ENCODE results near the gene SLC26A11. TPM values are rescaled to one million over a fixed set of nuclear protein-coding genes. Genes with fewer than 3 reads are reported as not detected.
A peak's percentile ranks its signal among the peaks of the same experiment; 100 is the strongest.
"Not testable (repeated sequence)": the region's sequence is repeated elsewhere in the genome, so short reads cannot be mapped to it uniquely, and the experiment has no call there.

The SLC26A11 gene
- total RNA-seq, 1 donor from 2014 or later: 9.2 TPM

DNA sequence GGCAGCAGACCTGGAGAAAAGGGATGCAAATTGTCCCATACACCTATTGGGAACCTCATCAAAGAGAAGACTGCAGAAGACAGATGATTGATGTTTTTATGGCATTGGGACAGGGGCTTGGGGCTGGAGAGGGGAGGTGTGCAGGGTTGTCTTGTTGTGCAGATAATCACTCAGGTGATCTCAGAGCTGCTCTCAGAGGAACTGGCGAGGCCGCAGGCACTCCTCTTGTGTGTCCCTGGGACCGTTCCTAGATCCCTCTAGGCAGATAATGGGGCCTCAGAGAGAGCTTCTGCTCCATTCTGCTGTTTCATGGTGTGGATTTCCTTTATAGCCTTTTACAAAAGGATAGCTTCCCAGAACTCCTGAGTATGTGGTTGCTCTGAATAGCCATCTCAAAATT, 42.1 kb downstream of the SLC26A11 start:
- DNase-seq: no peak

DNA sequence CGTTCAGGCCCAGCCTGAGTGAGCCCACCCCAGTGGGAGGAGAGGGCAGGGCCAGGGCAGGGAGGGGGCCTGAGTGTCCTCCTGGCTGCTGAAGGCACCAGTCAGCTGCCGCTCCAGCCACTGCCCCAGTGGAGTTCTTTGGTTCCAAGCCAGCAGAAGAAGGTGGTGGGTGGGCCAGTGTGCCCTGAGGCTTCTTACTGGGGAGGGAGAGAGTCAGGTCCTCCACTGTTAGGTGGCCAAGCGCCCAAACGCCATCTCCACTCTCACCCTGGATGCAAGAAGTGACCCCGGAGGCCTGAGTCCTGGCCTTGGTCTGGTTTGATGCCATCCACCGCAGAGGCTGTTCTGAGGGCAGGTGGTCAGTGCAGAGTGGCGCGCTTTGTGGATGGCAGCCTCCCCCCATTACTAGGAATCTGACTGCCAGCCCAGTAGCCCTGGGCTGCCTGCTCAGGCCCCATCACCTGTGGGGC, 42.6 kb downstream of the SLC26A11 start:
- DNase-seq: no peak

DNA sequence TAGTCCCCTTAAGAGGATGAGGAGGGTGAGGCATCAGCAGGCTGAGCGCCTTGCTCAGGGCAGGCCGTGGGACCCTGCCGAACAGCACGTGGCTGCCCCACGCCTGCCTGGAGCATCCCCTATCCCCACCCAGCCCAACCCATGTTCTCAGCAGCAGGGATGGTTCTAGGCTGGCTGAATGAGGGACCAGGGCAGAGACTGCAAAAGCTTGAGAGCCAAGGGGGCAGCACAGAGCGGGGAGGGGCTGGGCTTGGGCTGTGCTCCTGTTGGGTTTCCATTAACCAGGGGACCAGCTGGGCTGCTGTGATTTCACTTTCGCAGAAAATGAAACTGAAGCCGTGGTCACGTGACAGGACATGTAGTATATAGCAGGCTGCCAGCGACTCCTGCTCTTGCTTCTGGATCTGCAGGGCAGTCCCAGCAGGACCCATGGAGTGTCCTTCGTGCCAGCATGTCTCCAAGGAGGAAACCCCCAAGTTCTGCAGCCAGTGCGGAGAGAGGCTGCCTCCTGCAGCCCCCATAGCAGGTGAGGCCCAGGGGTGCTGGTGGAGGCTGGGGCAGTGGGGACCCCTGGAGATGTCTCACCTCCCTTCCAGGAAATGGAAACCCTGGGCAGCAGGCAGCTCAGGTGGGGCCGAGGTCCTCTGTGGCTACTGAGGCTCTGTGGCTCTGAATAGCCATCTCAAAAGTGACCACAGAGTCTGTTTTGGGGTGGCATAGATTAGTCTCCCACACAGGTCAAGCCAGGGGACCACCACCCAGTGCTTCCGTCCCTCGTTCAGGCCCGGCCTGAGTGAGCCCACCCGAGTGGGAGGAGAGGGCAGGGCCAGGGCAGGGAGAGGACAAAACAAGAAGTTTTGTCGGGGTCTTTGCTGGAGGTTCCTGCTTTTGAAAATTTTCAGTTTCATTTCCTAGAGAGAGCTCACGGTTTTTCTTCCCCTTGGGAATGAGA, 43.3 kb downstream of the SLC26A11 start:
- peak; percentile 94 for DNase-seq

DNA sequence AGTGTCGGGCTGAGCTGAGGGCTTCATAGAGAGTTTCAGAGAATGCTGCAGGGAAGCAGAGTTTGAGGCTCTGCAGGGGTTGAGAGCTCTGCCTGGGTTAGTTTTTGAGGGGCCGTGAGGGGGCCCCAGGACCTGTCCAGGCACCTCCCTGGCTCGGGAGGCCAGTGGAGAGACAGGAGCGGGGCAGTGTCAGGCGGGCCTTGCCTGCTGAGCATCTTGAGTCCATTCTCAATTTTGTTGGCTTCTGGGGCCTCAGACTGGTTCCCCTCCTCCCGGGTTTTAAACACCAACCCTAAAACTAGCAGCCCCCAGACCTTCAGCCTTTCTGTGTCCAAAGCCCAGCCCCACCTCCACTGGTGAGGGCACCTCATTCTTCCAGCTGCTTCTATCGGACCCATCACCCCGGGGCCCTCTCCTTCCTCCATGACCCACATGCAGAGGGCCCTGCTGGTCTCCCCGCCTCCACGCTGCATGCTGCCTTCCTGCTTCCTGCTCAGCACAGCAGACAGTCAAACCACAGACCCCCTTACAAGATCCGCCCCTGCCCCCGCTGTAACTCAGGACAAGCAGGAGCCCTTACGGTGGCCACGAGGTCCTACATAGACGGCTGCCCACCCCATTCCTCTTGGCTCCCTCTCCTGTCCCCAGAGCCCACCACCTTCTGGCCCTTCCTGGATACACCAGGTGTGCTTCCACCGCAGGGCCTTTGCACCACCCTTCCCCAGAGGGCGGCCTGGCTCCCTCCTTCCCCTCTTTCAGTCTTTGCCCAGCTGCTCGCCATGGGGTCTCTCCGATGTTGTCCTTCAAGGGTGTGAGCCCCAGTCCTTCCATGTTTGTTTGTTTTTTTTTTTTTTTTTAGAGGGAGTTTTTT, 44.2 kb downstream of the SLC26A11 start:
- DNase-seq: no peak

DNA sequence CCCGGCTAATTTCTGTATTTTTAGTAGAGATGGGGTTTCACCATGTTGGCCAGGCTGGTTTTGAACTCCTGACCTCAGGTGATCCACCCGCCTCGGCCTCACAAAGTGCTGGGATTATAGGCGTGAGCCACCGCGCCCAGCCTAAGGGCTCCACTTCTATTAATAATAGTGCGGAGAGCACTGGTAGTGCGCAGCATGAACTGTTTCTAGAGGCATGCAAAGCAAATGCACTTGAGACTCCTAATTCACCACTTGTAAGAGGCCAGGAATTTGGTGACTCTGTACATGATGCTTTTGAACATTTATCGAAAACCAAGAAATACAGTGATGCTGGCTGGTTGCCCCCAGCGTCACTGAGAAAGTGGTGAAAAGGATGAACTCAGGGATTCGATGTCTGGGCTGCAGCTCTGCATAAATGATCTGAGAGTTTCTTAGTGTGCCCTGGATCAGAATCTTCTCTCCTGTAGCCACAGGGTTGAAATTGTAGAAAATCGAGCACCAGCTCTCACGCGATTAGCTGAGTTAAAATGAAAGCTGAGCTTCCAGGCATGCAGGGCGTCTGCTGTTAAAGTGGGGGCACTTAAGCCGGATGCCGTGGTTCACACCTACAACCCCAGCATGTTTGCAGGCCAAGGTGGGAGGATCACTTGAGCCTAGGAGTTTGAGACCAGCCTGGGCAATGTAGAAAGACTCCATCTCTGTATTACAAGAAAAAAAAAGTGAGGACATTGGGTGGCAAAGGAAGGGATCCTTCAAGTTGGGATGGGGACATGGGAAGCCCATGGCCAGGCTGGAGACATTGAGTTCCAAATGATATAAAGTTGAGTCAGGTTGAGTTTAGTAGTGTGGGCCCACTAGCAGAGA, 45.2 kb downstream of the SLC26A11 start:
- no peak for DNase-seq

DNA sequence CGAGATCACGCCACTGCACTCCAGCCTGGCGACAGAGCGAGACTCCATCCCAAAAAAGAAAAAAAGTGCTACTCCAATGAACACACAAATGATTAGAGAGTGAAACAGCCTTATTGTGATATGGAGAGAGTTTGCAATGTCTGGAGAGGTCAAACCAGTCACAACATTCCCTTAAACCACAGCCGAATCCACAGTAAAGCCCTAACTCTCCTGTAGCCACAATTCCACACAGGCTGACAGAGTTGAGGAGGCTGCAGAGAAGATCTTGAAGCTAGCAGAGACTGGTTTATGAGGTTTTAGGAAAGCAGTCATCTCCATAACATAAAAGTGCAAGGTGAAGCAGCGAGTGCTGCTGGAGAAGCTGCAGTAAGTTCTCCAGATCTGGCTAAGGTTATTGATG, 47.2 kb downstream of the SLC26A11 start:
- no peak for DNase-seq

DNA sequence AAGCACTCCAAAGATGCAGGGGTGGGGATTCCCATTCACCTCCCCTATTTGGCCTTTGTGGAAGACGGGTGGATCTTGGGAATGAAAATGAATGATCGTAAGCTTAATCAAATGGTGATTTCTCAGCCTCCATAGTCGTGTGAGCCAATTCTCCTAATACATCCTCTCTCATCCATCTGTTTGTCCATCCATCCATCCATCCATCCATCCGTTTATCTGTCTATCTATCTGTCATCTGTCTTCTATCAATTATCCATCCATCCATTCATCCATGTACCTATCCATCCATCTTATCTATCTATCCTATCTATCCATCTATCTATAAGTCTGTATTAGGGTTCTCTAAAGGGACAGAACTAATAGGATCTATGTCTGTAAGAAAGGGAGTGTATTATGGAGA, 48.2 kb downstream of the SLC26A11 start:
- DNase-seq: no peak

DNA sequence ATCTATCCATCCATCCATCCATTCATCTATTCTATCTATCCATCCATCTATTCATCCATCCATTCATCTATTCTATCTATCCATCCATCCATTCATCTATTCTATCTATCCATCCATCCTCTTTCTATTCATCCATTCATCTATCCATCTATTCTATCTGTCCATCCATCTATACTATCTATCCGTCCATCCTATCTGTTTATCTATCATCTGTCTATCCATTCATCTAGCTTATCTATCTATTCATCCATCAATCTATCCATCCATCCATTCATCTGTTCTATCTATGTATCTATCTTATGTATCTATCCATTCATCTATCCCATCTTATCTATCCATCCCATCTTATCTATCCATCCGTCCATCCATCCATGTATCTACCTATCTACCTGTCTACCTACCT, 49.2 kb downstream of the SLC26A11 start:
- DNase-seq: no peak

DNA sequence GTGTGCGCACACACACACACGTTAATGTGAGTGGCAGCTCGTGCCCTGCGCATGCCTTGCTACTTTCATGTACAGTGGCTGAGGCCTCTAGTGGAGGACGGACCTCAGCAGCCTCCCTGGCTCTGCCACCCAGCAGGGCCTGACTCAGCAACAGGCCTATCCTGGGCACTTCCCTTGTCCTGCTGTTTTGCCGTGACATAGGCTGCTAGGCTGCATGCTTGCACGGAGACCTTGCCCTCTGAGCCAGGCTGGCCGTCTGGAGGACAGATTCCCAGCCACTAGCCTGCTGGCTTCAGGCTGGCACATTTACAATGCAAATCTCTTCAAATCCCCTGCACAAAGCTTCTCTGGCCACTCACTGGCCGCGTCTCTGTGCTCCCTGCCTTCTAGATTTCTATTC, 49.9 kb downstream of the SLC26A11 start:
- no peak for DNase-seq

DNA sequence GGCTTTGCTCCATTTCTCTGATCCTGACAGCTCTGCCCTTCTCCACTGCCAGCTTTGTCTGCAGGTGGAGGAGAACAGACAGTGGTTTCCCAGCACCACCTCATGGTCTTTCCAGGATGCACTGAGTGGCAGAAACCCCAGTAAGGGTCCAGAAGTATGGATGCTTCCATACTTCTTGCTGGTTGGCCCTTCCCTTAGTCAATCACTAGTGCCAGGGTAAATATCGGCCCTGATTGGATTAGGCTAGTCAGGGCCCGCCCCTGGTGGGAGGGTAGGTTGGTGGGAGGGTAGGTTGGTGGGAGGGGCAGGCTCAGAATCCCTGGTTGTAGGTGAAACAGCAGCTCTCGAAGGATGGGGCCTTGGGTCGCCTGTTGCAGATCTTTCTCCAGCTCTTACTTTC, 50.6 kb downstream of the SLC26A11 start:
- DNase-seq: no peak

DNA sequence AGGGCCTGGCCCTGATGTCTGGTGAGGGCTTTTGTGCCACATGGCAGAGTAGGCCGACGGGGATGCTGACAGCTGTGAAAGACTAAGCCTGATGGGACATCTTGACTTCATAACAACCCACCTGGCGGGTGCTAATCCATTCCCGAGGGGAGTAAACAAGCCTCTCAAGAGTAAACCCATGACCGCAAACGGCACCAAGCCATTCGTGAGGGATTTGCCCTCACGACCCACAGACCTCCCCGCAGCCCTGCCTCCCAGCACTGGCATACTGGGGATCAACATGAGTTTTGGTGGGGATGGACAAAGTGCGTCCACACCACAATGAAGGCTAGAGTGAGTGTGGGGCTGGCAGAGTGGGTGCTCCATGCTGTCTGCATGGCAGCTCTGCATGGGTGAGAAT, 52.1 kb downstream of the SLC26A11 start:
- DNase-seq: no peak

DNA sequence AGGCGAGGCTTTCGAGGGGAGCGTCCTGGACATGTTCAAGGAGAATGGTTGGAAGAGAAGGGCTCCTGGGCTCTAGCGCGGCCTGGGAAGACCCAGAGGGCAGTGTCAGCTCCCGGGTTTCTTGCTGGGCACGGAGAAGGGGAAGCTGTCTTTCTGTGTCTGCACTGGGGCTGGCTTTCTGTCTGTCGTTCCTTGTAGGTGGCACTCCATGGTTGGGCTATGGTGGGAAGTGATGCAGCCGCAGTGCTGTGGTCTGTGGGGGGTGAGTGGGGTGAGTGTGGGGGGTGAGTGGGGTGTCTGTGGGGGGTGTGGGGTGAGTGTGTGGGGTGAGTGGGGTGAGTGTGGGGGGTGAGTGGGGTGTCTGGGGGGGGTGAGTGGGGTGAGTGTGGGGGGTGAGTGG, 54.1 kb downstream of the SLC26A11 start:
- DNase-seq: no peak

DNA sequence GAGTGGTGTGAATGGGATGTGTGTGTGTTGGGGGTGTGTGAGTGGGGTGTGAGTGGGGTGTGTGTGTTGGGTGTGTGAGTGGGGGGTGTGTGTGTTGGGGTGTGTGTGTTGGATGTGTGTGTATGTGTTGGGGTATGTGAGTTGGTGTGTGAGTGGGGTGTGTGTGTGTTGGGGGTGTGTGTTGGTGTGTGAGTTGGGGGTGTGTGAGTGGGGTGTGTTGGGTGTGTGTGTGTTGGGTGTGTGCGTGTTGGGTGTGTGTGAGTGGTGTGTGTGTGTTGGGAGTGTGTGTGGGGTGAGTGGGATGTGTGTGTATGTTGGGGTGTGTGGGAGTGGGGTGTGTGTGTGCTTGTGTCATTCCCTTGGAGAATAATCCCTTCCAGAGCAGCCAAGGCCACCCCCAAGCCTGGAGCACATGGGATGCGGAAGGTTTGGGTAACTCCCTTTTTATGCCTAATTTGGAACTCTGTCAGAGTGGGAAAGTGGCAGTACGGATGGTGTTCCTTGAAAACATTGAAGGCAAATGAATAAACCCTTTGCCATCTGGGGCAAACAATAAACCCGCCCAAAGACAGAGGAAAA, 54.7 kb downstream of the SLC26A11 start:
- DNase-seq: no peak

DNA sequence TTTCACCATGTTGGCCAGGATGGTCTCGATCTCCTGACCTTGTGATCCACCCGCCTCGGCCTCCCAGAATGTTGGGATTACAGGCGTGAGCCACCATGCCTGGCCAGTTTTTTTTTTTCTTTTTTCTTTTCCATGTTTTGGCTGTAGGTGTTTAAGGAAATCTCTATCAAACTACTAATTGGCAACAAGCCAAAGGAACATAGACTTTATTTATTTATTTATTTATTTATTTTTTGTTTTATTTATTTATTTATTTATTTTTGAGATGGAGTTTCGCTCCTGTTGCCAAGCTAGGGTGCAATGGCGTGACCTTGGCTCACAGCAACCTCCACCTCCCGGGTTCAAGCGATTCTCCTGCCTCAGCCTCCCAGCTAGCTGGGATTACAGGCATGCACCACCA, 55.6 kb downstream of the SLC26A11 start:
- not testable (repeated sequence) for DNase-seq

DNA sequence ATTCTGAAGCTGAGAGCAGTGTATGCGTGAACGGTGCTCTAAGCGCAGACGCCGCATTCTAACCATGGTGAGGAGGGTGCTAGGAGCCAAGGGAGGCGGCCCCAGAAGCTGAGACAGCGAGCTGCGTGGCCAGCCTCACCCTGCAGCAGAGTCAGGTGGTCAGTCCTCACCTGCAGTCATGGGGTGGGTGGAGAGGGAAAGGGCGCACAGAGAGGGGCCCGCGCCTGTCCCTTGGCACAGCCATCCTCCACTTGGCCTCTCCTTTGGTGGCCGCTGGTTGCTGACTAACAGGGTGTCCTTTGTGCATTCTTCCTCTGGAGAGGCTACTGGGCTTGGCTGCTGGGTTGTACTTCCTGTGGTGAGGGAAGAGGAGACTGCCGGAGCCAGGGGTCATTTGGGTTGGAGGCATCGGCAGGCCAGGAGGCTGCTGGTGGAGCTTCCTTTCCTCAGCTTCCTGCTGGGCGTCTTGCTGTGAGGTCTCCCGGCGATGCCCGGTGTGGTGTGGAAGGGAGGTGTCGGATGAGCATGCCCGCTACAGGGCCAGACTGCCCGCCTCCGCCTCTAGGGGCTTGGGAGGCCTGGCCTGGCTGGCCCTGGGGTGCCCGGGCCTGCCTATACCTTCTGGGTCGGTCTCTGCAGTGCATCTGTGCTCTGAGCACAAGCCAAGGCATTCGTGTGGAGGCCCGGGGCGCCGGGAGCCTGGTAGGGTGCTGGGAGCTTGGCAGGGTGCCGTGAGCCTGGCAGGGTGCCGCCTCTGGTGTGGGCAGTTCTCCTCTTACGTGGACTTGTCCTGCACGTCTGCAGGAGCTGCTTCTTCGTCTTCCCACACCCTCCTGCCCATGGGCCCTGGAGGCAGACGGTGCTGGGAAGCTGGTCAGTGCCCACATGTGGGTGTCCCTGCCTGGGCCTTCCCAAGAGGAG, 57.8 kb downstream of the SLC26A11 start:
- no peak for DNase-seq

DNA sequence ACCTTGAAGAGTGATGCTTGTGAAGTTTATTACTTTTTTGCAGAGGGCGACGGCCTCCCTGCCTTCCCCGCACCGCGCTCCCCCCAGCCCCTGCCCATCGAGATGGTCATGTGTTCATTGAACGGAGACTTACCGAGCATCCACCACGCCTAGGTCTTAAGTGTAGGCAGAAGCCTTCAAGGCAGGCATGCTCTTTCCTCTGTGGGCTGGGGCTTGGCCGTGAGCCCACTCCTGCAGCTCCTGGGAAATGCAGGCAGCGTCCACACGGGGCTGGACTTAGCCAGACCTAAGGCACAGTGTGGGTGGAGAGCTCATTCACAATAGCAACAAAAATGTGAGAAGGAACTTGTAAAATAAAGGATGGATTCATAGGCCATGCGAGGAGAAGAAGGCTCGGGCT, 59.7 kb downstream of the SLC26A11 start:
- no peak for DNase-seq

DNA sequence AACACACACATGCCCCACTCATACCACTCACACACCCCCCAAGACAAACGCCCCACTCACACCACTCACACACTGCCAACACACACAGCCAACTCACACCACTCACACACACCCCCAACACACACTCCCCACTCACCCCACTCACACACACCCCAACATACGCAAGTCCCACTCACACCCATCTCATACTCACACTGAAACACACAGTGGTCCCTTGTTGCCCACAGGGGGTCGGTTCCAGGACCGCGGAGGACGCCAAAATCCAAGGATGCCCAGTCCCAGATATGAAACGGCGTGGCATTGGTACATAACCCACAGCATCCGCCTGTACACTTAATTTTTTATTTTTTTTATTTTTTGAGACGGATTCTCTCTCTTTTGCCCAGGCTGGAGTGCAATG, 61.3 kb downstream of the SLC26A11 start:
- no peak for DNase-seq

DNA sequence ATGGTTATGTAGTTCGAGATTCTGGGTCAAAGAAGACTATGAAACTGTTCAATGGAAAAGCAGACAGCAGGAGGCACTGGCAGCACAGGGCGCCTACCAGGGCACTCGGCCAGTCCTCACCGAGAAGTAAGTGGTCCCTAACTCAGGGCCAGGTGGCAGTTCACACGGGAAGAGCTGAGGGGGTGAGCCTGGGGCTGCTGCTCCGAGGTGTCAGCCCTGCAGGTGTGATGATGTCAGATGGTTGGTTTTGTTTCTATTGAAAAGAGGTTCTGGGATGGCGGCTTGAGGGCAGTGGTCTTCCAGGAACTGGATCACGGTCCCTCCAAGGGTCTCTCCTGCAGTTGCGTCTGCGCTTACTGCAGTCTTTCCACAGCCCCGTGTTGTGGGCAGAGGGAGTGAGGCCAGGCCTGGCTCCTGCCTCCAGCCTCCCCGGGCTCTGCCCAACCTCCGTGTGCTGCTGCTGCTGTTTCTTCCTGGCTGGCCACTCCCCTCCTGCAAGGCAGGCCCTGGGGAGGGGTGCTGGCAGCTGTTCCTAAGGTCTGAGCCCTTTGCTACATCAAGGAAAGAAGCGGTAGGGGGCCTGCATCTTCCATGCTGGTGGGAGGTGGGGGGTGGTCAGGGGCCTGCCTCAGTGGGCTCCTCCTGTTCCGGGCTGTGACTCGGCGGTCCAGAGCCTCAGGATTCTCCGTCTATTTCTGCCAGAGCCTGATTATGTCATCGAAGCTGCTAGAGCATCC, 63.1 kb downstream of the SLC26A11 start:
- DNase-seq: no peak

DNA sequence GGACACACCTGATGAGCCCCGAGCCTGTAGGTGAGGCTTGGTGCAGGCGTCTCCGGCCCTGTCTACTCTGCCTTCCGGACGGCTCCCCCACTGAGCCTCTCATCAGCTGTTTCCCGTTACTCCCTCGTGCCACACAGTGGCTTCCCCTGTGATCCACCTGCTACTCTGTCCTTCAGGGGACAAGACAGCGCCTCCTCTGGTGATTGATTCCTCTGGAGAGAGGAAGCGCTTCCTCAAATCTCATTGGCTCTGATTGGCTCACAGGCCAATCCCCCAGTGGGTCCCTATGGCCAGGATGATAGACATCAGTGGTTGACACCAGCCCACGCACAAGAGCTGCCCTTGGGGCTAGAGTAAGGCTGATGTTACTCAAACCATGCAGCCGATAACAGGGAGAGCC, 64.4 kb downstream of the SLC26A11 start:
- no peak for DNase-seq

All from tongue (tissue), 2 donors.